HepG2 (cell line): ENCODE measurements around the gene PRR5L. TPM values are rescaled to one million over a fixed set of nuclear protein-coding genes. Genes with fewer than 3 reads are reported as not detected.
A peak's percentile ranks its signal among the peaks of the same experiment; 100 is the strongest.

Source experiments
- ATAC-seq: fragments of 200-7000 bp; cut with Tn5 transposase; 3 replicates; pipeline ENCODE4 v1.9.1; 2020; ENCODE audit warnings: mild to moderate bottlenecking, moderate library complexity
- BruUV-seq: library from RNA; stranded (reverse); fragments of 400-500 nt; replicated peaks from 2 replicates; lab custom pipeline; 2021; lab: Mats Ljungman, UMichigan
- CTCF ChIA-PET: fragments of 300-600 bp; formaldehyde crosslinking; extraction: SDS; loops from one replicate; lab custom pipeline; 2021; ENCODE audit warnings: low total read pairs, inconsistent platforms, low intra/inter-chr PET ratio; lab: Yijun Ruan, JAX
- POLR2A ChIA-PET: fragments of 350-600 bp; sonication (Branson Sonifier 250); formaldehyde crosslinking; loops from one replicate; lab custom pipeline; 2020; ENCODE audit warnings: antibody characterized with exemption, inconsistent platforms; lab: Yijun Ruan, JAX
- DNase-seq: peaks from one replicate; pipeline ENCODE4 v3.0.0-alpha.2; 2015; ENCODE audit warnings: low spot score
- FAIRE-seq: peaks from 3 replicates; lab custom pipeline; 2011; peaks lifted over from hg19 to GRCh38; lab: Jason Lieb, UNC
- H2AFZ ChIP-seq: one replicate; pipeline ENCODE4 v1.6.1; 2011; ENCODE audit warnings: low read length, inconsistent platforms
- H3K27ac ChIP-seq: fragments of 300-600 bp; 3 replicates; pipeline ENCODE4 v1.8.0; 2011; ENCODE audit warnings: mixed run types, mild to moderate bottlenecking, mixed read lengths, low read length, inconsistent platforms; ENCODE audit not compliant: insufficient read depth; ENCODE audit errors: extremely low read length
- H3K27me3 ChIP-seq, 2 experiments: fragments of 200-600 bp in 1 of 2; 2 replicates in 1 of 2; 3 replicates in 1 of 2; pipeline versions ENCODE4 v1.6.0 to v1.8.0; 2011; ENCODE audit warnings: low read length in 2 of 2, mild to moderate bottlenecking in 2 of 2, moderate library complexity in 2 of 2, inconsistent platforms in 1 of 2; ENCODE audit not compliant: insufficient read depth in 2 of 2, control insufficient read depth in 1 of 2
- H3K36me3 ChIP-seq, 2 experiments: fragments of 200-600 bp in 1 of 2; replicated peaks in 1 of 2; 2 replicates in 1 of 2; 3 replicates in 1 of 2; pipeline versions ENCODE4 v1.5.1 to v1.8.0; 2011; ENCODE audit warnings: low read length in 2 of 2, inconsistent platforms in 1 of 2; ENCODE audit not compliant: insufficient read depth in 2 of 2, control insufficient read depth in 1 of 2
- H3K4me1 ChIP-seq: 2 replicates; pipeline ENCODE4 v1.5.1; 2012; ENCODE audit warnings: low read length, inconsistent platforms; ENCODE audit not compliant: insufficient read depth
- H3K4me2 ChIP-seq: 2 replicates; pipeline ENCODE4 v1.6.0; 2011; ENCODE audit warnings: low read depth, low read length, inconsistent platforms
- H3K4me3 ChIP-seq, 3 experiments: fragments of 200-600 bp in 1 of 3; sonication (generic), shearing (Covaris generic) in 1 of 3; replicated peaks in 1 of 3; 2 replicates each; pipeline ENCODE4 v1.5.1; 2011 to 2016; ENCODE audit warnings: low read length in 3 of 3, inconsistent platforms in 2 of 3, low read depth in 2 of 3, mild to moderate bottlenecking in 2 of 3, control low read depth in 1 of 3, mixed read lengths in 1 of 3; ENCODE audit not compliant: insufficient read depth in 1 of 3
- H3K79me2 ChIP-seq: one replicate; pipeline ENCODE4 v1.6.1; 2011; ENCODE audit warnings: low read length, inconsistent platforms; ENCODE audit not compliant: insufficient read depth
- H3K9ac ChIP-seq: 2 replicates; pipeline ENCODE4 v1.6.0; 2011; ENCODE audit warnings: mild to moderate bottlenecking, low read depth, low read length, inconsistent platforms; ENCODE audit not compliant: insufficient read depth
- H3K9me3 ChIP-seq: 2 replicates; pipeline ENCODE4 v1.5.1; 2012; ENCODE audit warnings: mild to moderate bottlenecking, low read length
- H4K20me1 ChIP-seq: 2 replicates; pipeline ENCODE4 v1.6.0; 2011; ENCODE audit warnings: inconsistent platforms, mild to moderate bottlenecking, low read length, moderate library complexity; ENCODE audit not compliant: insufficient read depth
- CEBPZ ChIP-seq: IDR thresholded peaks from 2 replicates; pipeline ENCODE4 v1.6.1; 2012; ENCODE audit warnings: low read length, improper control_type of control experiment
- IRF2 ChIP-seq: IDR thresholded peaks from 2 replicates; pipeline ENCODE4 v1.6.1; 2018; ENCODE audit warnings: missing genetic modification reagents, missing compliant biosample characterization
- KIAA2018 ChIP-seq: sonication (generic); formaldehyde crosslinking; IDR thresholded peaks from 2 replicates; pipeline ENCODE4 v1.5.0; 2020; ENCODE audit warnings: mild to moderate bottlenecking, missing genetic modification reagents, borderline replicate concordance
- MED8 ChIP-seq: sonication (generic); formaldehyde crosslinking; IDR thresholded peaks from 2 replicates; pipeline ENCODE4 v1.8.1; 2023; ENCODE audit warnings: mild to moderate bottlenecking, missing genetic modification reagents; ENCODE audit not compliant: insufficient replicate concordance
- MIER2 ChIP-seq: IDR thresholded peaks from 2 replicates; pipeline ENCODE4 v1.6.1; 2016; ENCODE audit warnings: missing biosample characterization, missing genetic modification reagents
- MTERF4 ChIP-seq: sonication (generic); formaldehyde crosslinking; IDR thresholded peaks from 2 replicates; pipeline ENCODE4 v1.8.0; 2023; ENCODE audit warnings: mild to moderate bottlenecking, missing genetic modification reagents
- TP53 ChIP-seq: sonication (generic); formaldehyde crosslinking; conservative IDR thresholded peaks from 2 replicates; pipeline ENCODE4 v1.4.0; 2020; ENCODE audit warnings: missing genetic modification reagents
- ZFY ChIP-seq: sonication (generic); formaldehyde crosslinking; IDR thresholded peaks from 2 replicates; pipeline ENCODE4 v1.4.0; 2020; ENCODE audit warnings: missing genetic modification reagents
- ZNF136 ChIP-seq: sonication (generic); formaldehyde crosslinking; IDR thresholded peaks from 2 replicates; pipeline ENCODE4 v1.8.1; 2022; ENCODE audit warnings: low read depth, mild to moderate bottlenecking, moderate library complexity, missing genetic modification reagents
- ZNF274 ChIP-seq: sonication (generic); formaldehyde crosslinking; IDR thresholded peaks from 2 replicates; pipeline ENCODE4 v1.5.1; 2020; ENCODE audit warnings: mild to moderate bottlenecking, missing genetic modification reagents
- ZNF317 ChIP-seq: sonication (generic); formaldehyde crosslinking; IDR thresholded peaks from 2 replicates; pipeline ENCODE4 v1.5.0; 2020; ENCODE audit warnings: mild to moderate bottlenecking, missing genetic modification reagents
- WGBS: methylation state at CpG from one replicate; pipeline ENCODE4 v1.1.6; 2017; ENCODE audit warnings: low lambda C conversion rate; 5-methylcytosine and 5-hydroxymethylcytosine counted together
- in situ Hi-C: cut with HindIII; loops from 2 replicates; pipeline ENCODE4 v1.10.0; 2017; ENCODE audit warnings: low pct_unique_long_range_greater_than_20kb; ENCODE audit not compliant: extremely low pct_ligation_motif_present
- intact Hi-C: fragments of 100-400 bp; cut with micrococcal nuclease; formaldehyde crosslinking; loops from one replicate; pipeline ENCODE4 v1.10.0; 2022; ENCODE audit not compliant: unreplicated experiment
- polyA plus RNA-seq, 8 experiments: library from polyadenylated mRNA; depleted of rRNA in 3 of 8; stranded (reverse) in 7 of 8; unstranded in 1 of 8; fragments of >200 nt; fragmentation: Illumina TruSeq in 4 of 8; extraction: Trizol in 4 of 8; gene quantifications; 2 replicates each; pipeline versions ENCODE4 v1.2.1 to v1.2.3, GENCODE V29; 2011 to 2016; ENCODE audit warnings: low read depth in 4 of 8, missing spikeins in 1 of 8, mixed read lengths in 1 of 8; ENCODE audit not compliant: insufficient read depth in 1 of 8
- total RNA-seq, 5 experiments: library from RNA; depleted of rRNA; stranded (reverse); fragments of >200 nt; fragmentation: Illumina TruSeq; extraction: Trizol; gene quantifications; 2 replicates each; pipeline ENCODE4 v1.2.3, GENCODE V29; 2016; ENCODE audit warnings: low read depth in 1 of 5

The PRR5L gene
- total and polyA plus RNA-seq, 2 of the 13 experiments (the other 11 are each of a cell fraction or from before 2014, with no cell fraction given), result 0.16 TPM; not detected in 1

GRCh38 chr11:36508743-36509142 is 212.7 kb downstream of the PRR5L start:
- H3K4me2 ChIP-seq, result peak overlapping the region; percentile 95
- no peaks in the 10 kb centered on the region for H3K36me3 ChIP-seq
- POLR2A ChIA-PET, result no interaction called here
- intact Hi-C loops (loop anchor here (1.0 kb wide), 1 partner anchor 33 kb away; no protein-coding TSS in a partner anchor), in situ Hi-C loops (no loop called here)
- peaks cover 14% of the 10 kb centered on the region for H3K79me2 ChIP-seq
- no peaks in the 10 kb centered on the region; a peak in 1 of 5 replicates for H3K27me3 ChIP-seq
- H2AFZ ChIP-seq, result no peak overlapping the region
- H3K9ac ChIP-seq, result peak overlapping the region; percentile 92
- H3K4me1 ChIP-seq, result peaks cover 32% of the 10 kb centered on the region
- BruUV-seq, result TSS peak; percentile 70
- peak overlapping the region; percentile 97 to 100 (median 97) for H3K4me3 ChIP-seq
- peak overlapping the region; percentile 79 for H3K27ac ChIP-seq
- 3% methylated on average over 3 of the region's 3 CpGs for WGBS
- no peaks in the 10 kb centered on the region for H3K9me3 ChIP-seq
- DNase-seq (no peak), ATAC-seq (no peak), FAIRE-seq (no peak)
- CTCF ChIA-PET, result no interaction called here
- no peaks in the 10 kb centered on the region; the same call in 1 of the 2 replicates for H4K20me1 ChIP-seq
- TF ChIP-seq ZNF317 (CRISPR knock-in tag) (no peak), IRF2 (no peak), MTERF4 (CRISPR knock-in tag) (no peak), ZNF274 (CRISPR knock-in tag) (no peak), KIAA2018 (CRISPR knock-in tag) (no peak), ZNF136 (CRISPR knock-in tag) (no peak), CEBPZ (no peak), ZFY (CRISPR knock-in tag) (no peak), MIER2 (CRISPR knock-in tag) (no peak), MED8 (CRISPR knock-in tag) (no peak), TP53 (CRISPR knock-in tag) (no peak)
